Measurements from ENCODE around the gene FLNC.

- TF ChIP-seq EZH2 (IDR thresholded peaks at IDR 0.05; ENCODE audit: borderline replicate concordance, low read depth, low read length, severe bottlenecking) (peak; percentile 46), POLR2AphosphoS5 (IDR thresholded peaks at IDR 0.05; ENCODE audit: insufficient read depth, low read depth, low read length) (no peak), POLR2A (IDR thresholded peaks at IDR 0.05; ENCODE audit: low read depth, low read length) (no peak), MAX (IDR thresholded peaks at IDR 0.05; ENCODE audit: insufficient read depth, insufficient read length) (no peak), JUN (IDR thresholded peaks at IDR 0.05; ENCODE audit: borderline replicate concordance, insufficient read depth, insufficient read length, low read depth) (no peak)
- TF ChIP-seq, protein P1, sequence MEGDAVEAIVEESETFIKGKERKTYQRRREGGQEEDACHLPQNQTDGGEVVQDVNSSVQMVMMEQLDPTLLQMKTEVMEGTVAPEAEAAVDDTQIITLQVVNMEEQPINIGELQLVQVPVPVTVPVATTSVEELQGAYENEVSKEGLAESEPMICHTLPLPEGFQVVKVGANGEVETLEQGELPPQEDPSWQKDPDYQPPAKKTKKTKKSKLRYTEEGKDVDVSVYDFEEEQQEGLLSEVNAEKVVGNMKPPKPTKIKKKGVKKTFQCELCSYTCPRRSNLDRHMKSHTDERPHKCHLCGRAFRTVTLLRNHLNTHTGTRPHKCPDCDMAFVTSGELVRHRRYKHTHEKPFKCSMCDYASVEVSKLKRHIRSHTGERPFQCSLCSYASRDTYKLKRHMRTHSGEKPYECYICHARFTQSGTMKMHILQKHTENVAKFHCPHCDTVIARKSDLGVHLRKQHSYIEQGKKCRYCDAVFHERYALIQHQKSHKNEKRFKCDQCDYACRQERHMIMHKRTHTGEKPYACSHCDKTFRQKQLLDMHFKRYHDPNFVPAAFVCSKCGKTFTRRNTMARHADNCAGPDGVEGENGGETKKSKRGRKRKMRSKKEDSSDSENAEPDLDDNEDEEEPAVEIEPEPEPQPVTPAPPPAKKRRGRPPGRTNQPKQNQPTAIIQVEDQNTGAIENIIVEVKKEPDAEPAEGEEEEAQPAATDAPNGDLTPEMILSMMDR (IDR thresholded peaks at IDR 0.05; ENCODE audit: extremely low read depth in 1 of 2, insufficient read depth in 1 of 2, low read depth in 1 of 2, low read length in 2 of 2): peak in 1 of 2 donors; percentile 15
Observed at GRCh38 chr7:128869138-128869943, 39.1 kb downstream of the FLNC start.

All from endothelial cell of umbilical vein (primary cell).